ENCODE results near the gene NUDCD2.
"Not testable (repeated sequence)": the region's sequence is repeated elsewhere in the genome, so short reads cannot be mapped to it uniquely, and the experiment has no call there.

NUDCD2 gene

DNA sequence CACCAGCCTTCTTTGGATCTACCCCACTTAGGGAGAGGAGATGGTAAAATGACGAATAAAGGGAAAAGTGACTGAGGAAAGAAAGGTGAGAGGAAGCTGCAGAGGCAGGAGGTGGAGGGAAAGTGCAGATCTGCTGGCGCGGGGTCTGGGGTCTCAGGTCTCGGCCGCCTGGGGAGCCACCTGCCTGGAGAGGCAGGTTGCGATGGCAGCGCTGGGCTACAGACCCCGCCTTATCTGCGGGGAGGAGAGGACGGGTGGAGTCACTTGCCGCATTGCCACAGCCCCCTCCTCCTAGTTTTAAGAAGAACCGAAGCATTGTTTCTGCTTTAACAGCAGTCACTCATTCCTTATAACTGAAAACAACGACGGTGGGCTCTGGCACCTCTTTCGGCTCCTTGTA lies 44.2 kb downstream of the NUDCD2 start:
- DNase-seq: not testable (repeated sequence)

DNA sequence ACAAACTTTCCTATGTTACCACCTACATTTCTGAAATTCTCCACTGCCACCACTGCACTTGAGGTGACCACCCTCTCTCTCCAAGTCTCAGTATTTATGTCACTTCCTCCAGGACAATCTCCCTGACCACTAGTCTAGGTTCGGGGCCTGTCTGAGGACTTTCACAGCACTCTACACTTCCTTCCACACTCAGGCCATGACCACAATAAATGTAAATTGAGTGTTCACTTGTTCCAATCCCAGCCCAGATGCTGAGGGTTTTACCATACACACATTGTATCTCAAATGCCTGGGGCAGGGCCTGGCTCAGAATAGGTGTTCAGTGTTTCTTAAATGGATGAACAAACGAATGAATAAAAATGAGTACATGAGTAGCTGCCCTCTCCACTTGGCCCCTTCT lies 49.4 kb downstream of the NUDCD2 start:
- DNase-seq: no peak

DNA sequence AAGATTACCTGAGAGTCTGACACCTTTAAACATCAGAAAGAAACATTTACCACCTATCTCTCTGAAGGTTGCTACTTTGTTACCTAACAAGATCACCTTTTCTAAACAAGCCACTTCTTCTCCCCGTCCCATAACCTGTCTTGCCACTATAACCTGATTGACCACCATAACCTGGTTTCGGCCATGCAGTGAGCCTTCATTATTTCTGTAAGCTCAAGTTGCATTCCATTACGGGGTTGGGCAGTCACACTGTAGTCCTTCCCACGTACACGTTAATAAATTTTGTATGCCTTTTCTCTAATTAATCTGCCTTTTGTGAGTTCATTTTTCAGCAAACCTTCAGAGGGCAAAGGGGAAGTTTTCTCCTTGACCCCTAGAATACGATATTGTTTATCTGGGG lies 50.5 kb downstream of the NUDCD2 start:
- no peak for DNase-seq

DNA sequence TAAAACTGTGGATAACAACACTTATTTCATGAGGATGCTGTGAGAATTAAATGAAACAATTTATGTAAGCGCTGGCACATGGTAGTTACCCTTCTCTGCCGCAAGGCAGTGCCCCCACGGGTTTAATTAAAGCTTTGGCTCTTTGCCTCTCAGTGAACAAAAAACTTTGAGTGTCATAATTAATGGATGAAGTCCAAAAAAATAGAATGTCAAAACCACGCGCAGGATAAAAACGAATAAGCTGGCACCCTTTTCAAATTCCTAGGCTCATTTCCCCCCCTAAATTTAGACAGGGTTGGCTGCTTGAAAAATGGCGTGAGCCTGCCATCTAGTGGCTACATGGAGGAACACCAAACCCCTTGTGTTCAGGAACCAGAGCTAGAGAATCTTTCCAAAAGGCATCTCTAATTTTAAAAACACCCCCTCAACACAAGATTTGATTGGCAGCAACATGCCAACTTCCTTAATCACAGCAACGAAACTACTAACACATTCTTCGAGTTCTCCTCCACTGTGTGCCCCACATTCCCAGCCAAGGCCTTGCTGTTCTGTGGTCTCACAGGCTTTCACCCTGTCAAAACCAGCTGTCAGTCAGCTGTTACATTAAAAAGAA lies 51.5 kb downstream of the NUDCD2 start:
- no peak for DNase-seq

DNA sequence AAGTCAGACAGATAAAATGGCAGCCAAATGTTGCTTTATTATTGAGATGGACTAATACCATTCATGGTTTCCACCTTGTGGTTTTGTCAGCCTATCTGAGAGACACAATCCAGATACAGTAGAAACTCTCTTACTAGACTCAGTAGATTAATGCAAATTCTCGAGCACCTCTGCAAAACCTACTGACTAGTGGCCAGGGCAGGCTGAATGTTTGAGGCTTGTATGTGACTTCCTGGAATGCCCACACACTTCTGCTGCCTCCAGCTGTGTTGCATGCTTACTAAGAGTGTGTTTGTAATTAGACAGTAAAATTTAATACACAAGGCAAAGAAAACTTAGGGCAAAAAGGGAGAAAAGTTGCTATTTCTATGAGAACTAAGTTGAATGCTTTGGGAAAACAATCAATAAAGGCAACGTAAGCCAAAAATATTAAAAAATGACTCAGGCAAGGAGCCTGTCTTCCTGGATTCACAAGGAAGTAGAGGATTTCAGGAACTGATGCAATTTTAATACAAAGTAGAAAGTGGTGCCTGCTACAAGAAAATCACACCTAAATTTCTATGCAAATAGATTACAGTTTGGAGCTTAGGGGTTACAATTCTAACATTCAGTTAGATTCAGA lies 52.8 kb downstream of the NUDCD2 start:
- DNase-seq: no peak

DNA sequence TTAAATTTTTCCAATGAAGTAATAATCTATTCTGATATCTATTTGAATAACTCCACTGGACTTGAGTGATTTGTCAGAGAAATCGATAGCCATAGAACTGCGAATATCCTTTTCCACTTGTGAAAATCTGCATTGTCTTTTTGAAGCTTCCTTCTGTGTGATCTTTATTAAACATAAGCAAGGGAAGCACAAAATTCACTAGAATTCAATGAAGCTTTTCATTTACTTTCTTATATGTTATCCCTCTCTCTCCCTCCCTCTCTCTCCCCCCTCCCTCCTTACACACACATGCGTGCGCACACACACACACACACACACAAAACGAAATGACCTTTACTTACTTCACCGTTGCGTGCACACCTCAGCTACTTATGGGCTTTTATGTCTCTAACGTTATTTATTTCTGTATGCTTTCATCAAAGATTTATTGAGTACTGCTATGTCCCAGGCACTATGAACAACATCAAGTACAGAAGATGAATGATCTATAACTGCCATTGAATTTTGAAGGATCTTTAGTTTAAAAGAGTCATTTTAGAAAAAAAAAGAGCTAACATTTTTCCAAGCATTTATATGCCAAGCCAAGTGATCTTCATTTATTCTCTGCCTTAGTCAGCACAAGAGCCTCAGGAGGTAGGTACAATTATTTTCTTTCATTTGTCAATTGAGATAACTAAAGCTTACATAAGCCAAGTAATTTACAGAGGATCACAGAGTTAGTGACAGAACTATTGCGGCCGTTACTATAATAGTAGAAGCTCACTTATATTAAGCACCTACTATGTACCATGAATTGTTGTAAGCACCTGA lies 55.3 kb downstream of the NUDCD2 start:
- no peak for DNase-seq

DNA sequence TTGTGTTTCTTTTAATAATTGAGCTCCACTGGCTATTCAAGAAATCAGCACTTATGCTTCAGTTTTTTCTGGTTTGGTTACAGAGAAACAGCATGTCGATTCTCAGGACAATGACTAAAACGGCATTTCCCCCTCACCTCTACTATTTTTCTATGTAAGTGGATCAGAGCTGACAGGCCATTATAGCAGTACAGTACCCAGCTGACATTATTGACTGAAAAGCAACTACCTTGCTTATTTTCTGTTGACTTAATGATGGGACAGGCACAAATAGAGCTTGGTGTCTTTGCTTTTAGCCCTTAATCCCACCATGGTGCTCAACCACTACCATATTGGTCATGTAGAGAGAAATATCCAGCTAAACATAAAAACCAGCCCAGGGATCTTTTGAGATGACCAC lies 57.9 kb downstream of the NUDCD2 start:
- no peak for DNase-seq

DNA sequence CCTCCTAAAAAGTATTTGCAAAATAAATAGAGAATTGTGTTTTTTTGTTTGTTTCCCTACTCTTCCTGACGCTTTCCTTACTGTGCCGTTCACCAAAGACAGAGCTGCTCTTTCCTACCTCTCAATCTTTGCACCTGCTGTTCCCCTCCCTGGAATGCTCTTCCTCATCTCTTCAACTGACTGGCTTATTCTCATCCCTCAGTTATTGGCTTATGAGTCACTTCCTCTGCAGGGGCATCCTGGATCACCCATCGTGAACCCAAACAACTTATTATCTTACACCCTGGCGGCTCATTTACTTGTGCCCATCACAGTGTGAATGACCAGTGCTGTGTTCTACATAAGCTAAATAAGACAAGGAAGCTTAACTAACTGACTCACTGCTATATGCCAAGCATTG lies 58.6 kb downstream of the NUDCD2 start:
- no peak for DNase-seq

DNA sequence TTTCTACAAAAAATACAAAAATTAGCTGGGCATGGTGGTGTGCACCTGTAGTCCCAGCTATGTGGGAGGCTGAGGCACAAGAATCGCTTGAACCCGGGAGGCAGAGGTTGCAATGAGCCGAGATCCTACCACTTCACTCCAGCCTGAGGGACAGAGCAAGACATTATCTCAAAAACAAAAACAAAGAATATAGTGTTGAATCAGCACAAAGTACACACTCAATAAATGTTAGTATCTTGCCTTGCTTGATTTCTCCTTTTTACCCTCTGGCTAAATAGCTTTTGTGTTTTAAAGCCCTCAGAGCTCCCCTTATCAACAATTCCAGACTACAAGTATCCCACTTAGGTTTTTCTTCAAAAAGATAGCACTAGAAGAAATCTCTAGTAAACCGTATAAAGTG lies 60.0 kb downstream of the NUDCD2 start:
- no peak for DNase-seq

DNA sequence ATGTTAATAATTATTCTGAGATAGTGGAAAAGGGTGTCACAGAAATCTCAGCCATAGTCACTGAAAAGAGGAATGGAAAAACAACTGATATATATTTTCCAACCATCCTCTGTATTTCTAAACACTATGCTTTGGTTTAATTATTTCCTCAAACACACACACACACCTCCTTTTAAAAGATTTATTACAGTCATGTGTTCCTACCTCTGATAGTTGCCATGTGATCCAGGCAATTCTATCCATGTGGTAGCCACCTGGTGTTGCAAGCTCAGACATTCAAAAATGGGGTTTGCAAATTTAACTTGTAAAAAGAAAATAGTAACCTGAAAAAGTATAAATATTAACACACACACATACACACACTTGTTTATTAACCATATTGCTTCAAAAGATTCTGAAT lies 62.5 kb downstream of the NUDCD2 start:
- no peak for DNase-seq

DNA sequence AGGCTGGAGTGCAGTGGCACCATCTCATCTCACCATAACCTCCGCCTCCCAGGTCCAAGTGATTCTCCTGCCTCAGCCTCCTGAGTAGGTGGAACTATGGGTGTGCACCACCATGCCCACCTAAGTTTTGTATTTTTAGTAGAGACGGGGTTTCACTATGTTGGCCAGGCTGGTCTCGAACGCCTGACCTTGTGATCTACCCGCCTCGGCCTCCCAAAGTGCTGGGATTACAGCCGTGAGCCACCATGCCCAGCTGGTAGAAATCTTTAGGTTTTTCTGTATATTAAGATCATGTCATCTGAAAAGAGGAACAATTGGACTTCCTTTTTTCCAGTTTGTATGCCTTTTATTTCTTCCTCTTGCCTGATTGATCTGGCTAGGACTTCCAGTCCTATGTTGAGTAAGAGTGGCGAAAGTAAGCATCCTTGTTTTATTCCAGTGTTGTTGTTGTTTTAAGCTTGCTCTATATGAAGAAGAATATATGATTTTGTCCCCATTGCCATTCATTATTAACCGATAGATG lies 63.0 kb downstream of the NUDCD2 start:
- DNase-seq: not testable (repeated sequence)

Data from NCI-H187 (cell line).